ENCODE results near the gene KCNB1. TPM values are rescaled to one million over a fixed set of nuclear protein-coding genes. Genes with fewer than 3 reads are reported as not detected.

The KCNB1 gene
- total RNA-seq, 1 experiment from 2014 or later, result 0.68 TPM

DNA sequence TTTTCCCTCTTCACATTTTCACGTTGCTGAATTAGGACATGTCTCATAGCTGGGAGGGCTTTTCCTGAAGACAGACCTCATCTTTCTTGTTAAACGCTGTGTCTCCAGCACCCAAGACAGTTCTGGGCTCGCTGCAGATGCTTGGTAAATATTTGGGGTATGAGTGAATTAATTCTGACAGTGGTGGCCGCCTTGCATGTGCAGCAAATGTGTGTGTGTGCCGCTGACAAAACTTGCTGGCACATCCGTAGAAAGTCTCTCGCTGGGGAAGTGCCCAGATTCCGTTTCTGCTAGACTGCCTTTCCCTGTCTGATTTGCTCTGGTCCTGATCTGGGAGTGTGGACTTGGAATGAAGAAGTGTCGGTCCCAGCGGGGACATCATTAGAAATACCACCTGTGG, 156.4 kb downstream of the KCNB1 start:
- Histone ChIP-seq H3T11ph (ENCODE audit: low read length) (no peak overlapping the region), H3K27me3 (ENCODE audit: insufficient read depth, low read length) (no peaks in the 10 kb centered on the region), H2BK20ac (ENCODE audit: low read depth, low read length, poor library complexity, severe bottlenecking) (no peak overlapping the region), H4K91ac (ENCODE audit: insufficient read length, low read depth, low read length) (no peak overlapping the region), H2BK15ac (ENCODE audit: low read depth, low read length) (no peak overlapping the region), H3K9me3 (ENCODE audit: control insufficient read depth, low read depth, low read length) (no peaks in the 10 kb centered on the region), H2AFZ (ENCODE audit: low read length) (no peak overlapping the region), H3K79me2 (ENCODE audit: insufficient read depth, low read length) (no peaks in the 10 kb centered on the region), H4K20me1 (ENCODE audit: control insufficient read depth, insufficient read depth, insufficient read length) (no peaks in the 10 kb centered on the region), H3K9ac (ENCODE audit: extremely low read depth, insufficient read length, low read length) (no peak overlapping the region), H2BK12ac (ENCODE audit: insufficient read length, low read depth, low read length) (no peak overlapping the region), H2AK5ac (ENCODE audit: insufficient read length, low read length) (no peak overlapping the region), H2BK120ac (ENCODE audit: low read depth, low read length, poor library complexity, severe bottlenecking) (no peak overlapping the region), H3K4me2 (ENCODE audit: insufficient read depth, insufficient read length, low read length) (no peak overlapping the region), H3K23me2 (ENCODE audit: insufficient read length, low read depth, low read length, poor library complexity, severe bottlenecking) (no peaks in the 10 kb centered on the region), H3K18ac (ENCODE audit: insufficient read length, low read depth, low read length) (no peak overlapping the region), H2BK5ac (ENCODE audit: insufficient read length, low read length) (no peak overlapping the region), H4K5ac (ENCODE audit: insufficient read length, low read depth, low read length) (no peak overlapping the region), H3K56ac (ENCODE audit: insufficient read length, low read depth, low read length) (no peak overlapping the region), H3K14ac (ENCODE audit: insufficient read depth, low read length) (no peak overlapping the region), H3K27ac (ENCODE audit: insufficient read length, low read depth, low read length) (no peak overlapping the region), H3K79me1 (ENCODE audit: insufficient read depth, low read depth, low read length, poor library complexity, severe bottlenecking) (no peaks in the 10 kb centered on the region), H3K4me1 (ENCODE audit: insufficient read depth, low read length) (0 out of 2 replicates have a peak, but pooled peaks cover 5% of the 10 kb centered on the region), H3K4ac (ENCODE audit: low read depth, low read length) (no peak overlapping the region), H4K8ac (replicated peaks; ENCODE audit: insufficient read length, low read depth, low read length) (no peak overlapping the region), H3K23ac (ENCODE audit: insufficient read length, low read depth, low read length) (no peak overlapping the region)
- Mint-ChIP-seq H3K27ac (no peak overlapping the region; a peak in 1 of 7 replicates), H3K9me3 (no peaks in the 10 kb centered on the region; a peak in 1 of 5 replicates), H3K4me3 (no peak overlapping the region), H3K4me1 (peaks cover 17 to 28% of the 10 kb centered on the region in 2 experiments), H3K27me3 (ENCODE audit: low read depth) (peaks cover 21% of the 10 kb centered on the region), H3K36me3 (ENCODE audit: insufficient read depth in 1 of 3, low read depth in 3 of 3) (no peaks in the 10 kb centered on the region)
- no peak for DNase-seq
- TF ChIP-seq, protein P1, sequence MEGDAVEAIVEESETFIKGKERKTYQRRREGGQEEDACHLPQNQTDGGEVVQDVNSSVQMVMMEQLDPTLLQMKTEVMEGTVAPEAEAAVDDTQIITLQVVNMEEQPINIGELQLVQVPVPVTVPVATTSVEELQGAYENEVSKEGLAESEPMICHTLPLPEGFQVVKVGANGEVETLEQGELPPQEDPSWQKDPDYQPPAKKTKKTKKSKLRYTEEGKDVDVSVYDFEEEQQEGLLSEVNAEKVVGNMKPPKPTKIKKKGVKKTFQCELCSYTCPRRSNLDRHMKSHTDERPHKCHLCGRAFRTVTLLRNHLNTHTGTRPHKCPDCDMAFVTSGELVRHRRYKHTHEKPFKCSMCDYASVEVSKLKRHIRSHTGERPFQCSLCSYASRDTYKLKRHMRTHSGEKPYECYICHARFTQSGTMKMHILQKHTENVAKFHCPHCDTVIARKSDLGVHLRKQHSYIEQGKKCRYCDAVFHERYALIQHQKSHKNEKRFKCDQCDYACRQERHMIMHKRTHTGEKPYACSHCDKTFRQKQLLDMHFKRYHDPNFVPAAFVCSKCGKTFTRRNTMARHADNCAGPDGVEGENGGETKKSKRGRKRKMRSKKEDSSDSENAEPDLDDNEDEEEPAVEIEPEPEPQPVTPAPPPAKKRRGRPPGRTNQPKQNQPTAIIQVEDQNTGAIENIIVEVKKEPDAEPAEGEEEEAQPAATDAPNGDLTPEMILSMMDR (conservative IDR thresholded peaks at IDR 0.05), result no peak
- WGBS (ENCODE audit: extremely low coverage, insufficient read length, low lambda C conversion rate), result no CpG with 5 or more reads among the region's 10 CpGs

Data from H9 (cell line).